ENCODE measurements around the gene SYNDIG1.

Gene SYNDIG1

DNA sequence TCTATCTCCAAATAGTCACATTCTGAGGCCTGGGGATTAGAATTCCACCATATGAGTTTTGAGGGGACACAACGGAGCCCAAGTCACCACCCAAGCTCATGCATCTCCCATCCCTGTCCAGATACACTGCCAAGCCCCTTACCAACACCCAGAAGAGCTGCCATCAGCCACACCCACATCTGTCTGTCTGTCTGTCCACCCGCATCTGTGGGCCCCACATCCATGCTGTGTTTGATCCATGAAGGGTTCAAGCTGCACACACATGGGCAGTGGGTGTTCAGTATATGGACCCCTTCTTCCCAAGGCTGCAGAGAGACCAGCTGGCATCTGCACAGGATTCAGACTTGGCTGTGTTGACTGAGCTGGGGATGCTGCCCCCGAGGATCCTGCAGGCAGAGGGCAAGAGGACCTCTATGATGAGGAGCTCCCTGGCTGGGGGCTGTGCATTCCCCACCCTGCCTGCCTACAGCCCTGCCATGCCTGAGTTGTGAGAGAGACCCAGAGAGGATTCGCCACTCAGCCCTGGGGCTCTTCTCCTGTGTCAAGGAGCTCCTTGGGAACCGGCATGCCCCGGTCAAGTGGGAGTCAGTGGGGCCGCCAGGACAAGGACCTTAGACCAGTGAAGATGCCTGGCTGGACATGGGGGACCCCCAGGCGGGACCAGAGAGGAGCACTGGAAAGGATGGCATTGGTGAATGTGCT lies 206.4 kb downstream of the SYNDIG1 start:
- intact Hi-C loops (cut with DNase I), result no loop called here
- DNase-seq, result peak in 2 of 10 donors; percentile 42 to 50

DNA sequence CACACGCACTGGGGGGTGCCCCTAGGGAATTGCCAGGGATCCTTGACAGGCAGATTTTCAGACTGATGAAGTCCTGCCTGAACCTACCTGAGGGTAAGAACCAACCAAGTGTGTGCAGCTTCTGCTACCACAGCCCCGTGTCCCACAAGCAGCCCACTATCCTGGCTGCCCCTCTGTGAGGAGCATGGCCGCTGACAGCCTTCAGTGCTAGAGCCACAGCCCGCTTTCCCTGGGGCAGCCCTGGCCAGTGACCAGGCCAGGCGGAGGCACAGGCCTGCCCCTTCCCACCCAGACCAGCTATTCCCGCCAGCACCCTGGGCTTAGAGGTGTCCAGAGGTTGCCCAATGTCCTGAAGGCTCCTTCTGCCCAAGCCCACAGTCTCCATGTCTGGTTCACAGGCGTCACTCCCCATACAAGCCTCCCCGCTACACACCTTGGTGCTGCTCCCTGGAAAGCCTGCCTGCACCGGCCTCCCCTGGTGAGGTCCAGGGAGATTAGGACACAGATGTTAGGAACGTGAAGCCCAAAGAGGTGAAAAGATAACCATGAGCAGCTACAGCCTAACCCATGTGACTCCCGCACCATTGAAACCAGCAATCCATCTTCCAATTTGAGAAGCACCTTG lies 207.0 kb downstream of the SYNDIG1 start:
- intact Hi-C loops (cut with DNase I), result no loop called here
- peak in 3 of 10 donors; percentile 57 to 76 (median 63) for DNase-seq

- DNase-seq, result peak in 3 of 10 donors; percentile 32 to 79 (median 46)
Observed at GRCh38 chr20:24676978-24677370, 207.5 kb downstream of the SYNDIG1 start.

DNA sequence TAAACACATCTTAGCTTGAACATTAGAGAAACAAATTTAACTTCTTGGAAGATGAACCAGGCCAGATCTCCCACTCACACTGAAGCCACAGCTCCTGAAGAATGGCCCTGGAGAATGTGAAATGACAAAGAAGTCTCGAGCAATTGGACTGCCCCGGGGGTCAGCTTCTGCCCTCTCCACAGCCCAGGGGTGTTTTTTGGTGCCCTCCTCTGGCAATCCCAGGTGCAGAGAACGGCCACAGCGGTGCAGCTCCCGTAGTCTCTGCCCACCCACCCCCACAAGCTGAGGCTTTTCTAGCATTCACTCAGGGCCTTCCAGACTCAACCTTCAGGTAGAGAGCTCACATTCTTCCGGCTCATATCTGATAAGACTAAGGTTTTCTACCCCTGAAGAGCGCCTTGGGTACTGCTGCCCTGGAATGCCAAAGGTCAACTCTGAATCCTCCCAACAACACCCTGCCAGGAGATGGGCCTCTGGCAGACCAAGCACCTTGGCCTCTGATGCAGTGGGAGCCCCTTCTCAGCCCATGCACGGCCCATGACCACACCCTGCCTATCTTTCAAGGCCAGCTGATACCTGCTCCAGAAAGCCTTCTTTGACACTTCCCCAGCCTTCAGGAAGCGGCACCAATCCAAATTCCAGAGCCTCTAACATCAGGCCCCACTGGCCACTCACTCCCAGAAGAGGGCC lies 208.3 kb downstream of the SYNDIG1 start:
- intact Hi-C loops (cut with DNase I), result no loop called here
- DNase-seq, result peak in 3 of 10 donors; percentile 43 to 67 (median 60)

More at GRCh38 chr20:24676978-24677370, 207.5 kb downstream of the SYNDIG1 start:
- intact Hi-C loops (cut with DNase I), result no loop called here

- intact Hi-C loops (cut with DNase I), result no loop called here
- peak in 3 of 10 donors; percentile 40 to 61 (median 52) for DNase-seq
Observed at GRCh38 chr20:24678351-24679106, 209.1 kb downstream of the SYNDIG1 start.

- intact Hi-C loops (cut with DNase I), result no loop called here
- DNase-seq, result peak in 2 of 10 donors; percentile 11 to 17
Observed at GRCh38 chr20:24679448-24680047, 210.1 kb downstream of the SYNDIG1 start.

DNA sequence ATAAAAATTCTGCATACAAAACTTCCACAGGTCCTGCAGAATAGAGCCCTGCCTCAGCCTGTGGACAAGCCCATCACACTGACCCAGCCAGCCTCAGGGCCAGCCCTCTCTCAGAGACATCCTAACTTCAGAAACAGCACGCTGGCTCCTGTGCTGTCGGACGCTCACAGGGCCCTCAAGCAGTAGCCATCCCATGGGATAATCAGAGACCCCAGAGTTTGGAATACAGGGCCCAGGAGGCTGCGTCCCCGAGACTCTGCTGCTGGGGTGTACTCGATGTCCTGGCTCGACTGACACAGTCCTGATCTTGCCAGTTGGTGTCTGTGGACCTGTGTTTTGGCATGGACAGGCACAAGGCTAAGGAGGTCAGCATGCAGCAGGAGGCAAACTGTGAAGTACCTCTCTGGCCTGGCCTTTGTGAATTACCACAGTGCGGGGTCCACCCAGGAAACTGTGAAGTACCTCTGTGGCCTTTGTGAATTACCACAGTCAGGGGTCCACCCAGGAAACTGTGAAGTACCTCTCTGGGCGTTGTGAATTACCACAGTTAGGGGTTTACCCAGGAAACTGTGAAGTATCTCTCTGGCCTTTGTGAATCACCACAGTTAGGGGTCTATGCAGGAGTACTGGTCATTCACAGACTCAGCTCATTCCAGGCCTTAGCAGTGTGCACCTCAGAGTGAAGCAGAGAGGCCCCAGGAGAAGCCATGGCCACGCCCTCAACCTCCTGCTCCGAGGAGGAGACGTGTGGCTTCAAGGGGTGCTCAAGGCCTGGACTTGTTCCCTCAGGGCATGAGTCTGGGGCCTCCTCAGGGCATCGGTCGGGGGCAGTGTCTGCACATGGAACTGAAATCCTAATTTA lies 212.4 kb downstream of the SYNDIG1 start:
- peak in 4 of 10 donors; percentile 0 to 85 (median 62) for DNase-seq
- intact Hi-C loops (cut with DNase I), result no loop called here

DNA sequence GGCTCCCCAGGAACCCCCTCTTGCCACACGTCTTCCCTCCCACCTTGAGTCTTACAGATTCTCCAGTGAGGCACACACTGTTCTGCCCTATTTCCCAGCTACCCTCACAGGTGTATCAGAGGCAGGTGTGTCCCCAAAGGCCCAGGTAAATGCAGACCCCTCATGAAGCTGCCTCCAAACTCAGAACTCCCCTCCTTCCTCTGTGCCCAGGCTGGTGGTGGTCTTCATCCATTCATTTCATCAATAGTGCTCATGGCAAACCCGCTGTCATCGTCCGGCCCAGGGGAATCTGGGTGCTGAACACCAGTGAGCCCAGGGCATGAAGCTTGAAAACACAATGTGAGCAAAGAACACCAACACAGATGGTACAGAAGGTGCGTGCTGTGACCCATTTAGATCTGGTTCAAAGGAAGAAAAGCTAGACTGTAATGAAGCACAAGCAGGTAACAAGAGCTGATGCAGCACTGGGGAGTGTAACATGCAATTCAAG lies 213.1 kb downstream of the SYNDIG1 start:
- intact Hi-C loops (cut with DNase I), result no loop called here
- DNase-seq, result peak in 4 of 10 donors; percentile 4 to 58 (median 20)

DNA sequence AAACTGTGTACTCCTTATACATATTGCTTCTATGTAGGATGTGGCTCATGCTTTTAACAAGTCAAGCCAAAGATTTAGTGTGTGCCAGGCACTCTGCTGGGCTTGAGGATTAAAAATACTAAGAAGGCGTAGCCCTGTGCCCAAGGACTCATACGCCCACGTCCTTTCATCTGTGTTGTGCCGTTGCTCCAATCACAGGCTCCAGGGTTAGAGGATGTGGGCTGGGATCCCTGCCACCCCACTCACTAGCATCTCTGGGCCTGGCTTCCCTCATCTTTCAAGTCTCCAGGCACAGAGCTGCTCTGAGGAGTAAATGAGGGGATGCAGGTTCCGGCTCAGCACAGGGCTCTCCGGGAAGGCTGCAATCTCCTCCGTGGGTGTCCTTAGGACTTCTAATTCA lies 214.2 kb downstream of the SYNDIG1 start:
- intact Hi-C loops (cut with DNase I), result no loop called here
- peak in 5 of 10 donors; percentile 3 to 76 (median 34) for DNase-seq

DNA sequence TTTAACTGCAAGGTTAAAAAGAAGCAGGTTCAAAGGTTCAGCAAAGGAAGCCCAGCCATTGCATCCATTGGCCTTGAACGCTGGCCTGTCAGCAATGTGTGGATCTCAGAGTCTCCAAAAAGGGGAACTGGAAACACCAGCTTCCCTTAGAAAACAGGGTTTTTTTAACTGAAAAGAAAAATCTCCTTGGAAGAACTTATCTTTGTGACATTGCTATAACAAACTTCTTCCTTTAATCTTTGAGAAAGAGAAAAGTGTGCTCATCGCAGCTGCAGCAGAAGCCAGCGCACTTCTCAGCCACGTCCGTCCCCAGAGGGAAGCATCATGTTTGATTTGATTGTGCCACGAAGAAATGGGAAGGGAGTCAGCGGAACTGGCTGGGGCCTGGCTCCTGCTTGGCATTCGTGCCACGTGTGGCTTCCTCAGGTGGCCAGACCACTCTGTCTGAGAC lies 215.0 kb downstream of the SYNDIG1 start:
- DNase-seq, result peak in 5 of 10 donors; percentile 8 to 74 (median 57)
- intact Hi-C loops (cut with DNase I), result no loop called here

GRCh38 chr20:24684956-24685691 lies 215.7 kb downstream of the SYNDIG1 start:
- intact Hi-C loops (cut with DNase I), result no loop called here
- peak in 5 of 10 donors; percentile 7 to 66 (median 44) for DNase-seq

DNA sequence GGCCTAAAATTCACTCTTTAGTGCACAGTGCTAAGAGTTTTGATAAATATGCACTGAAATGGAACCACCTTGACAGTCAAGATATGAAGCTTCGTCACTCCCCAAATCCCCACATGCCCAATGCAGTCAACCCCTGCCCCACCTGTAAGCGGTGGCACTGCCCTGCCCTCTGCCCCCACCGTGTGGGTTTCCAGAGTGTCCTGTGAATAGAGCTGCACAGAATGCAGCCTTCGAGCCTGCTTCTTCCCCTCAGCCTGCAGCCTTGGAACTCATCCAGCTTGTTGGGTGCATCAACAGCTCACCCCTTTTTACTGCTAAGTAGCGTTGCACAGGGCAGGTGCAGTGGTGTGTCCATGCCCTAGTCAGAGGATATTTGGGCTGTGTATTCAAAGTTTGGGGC lies 216.3 kb downstream of the SYNDIG1 start:
- DNase-seq, result peak in 5 of 10 donors; percentile 3 to 44 (median 16)
- intact Hi-C loops (cut with DNase I), result no loop called here

DNA sequence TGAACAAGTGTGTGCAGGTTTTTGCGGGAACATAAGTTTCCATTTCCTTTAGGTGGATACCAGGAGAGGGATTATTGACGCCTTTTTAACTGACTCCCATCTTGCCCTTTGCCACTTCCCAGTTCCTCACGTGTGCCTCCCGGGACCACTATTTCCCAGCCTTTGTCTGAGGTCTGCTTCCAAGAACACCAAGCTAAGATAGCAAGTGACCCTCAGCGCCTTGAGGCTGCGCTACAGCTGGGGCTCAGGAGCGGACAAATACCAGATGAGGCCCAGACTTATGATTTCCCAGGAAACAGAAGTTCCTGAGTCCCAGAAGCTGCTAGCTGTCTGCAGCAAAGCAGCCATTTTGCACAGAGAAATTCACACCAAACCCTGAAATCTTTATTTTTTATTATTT lies 216.7 kb downstream of the SYNDIG1 start:
- intact Hi-C loops (cut with DNase I), result no loop called here
- DNase-seq, result peak in 3 of 10 donors; percentile 12 to 61 (median 58)

GRCh38 chr20:24690408-24690807 lies 221.0 kb downstream of the SYNDIG1 start:
- intact Hi-C loops (cut with DNase I), result no loop called here

DNA sequence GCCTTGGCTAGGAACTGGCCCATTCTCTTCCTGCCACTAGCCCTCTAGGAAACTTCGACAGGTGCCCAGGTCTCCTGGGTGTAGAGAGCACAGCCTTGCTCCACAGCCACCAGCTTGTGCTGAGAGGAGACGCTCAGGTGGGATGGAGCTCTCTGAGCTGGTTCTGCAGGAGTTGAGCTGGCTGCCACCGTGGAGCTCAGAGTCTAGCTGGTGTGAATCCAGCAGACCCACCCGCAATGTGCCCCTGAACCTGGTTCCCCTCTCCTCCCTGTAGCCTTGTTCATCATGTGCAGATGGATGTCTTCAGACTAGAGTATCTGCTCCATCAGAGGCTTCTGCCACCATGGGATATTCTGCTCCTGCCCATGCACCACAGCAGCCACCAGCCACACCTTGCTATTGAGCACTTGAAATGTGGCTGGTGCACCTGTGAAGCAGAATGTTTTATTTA lies 222.5 kb downstream of the SYNDIG1 start:
- DNase-seq, result peak in 4 of 10 donors; percentile 7 to 63 (median 41)
- intact Hi-C loops (cut with DNase I), result no loop called here

More at GRCh38 chr20:24690408-24690807, 221.0 kb downstream of the SYNDIG1 start:
- peak in 3 of 10 donors; percentile 5 to 30 (median 29) for DNase-seq

DNA sequence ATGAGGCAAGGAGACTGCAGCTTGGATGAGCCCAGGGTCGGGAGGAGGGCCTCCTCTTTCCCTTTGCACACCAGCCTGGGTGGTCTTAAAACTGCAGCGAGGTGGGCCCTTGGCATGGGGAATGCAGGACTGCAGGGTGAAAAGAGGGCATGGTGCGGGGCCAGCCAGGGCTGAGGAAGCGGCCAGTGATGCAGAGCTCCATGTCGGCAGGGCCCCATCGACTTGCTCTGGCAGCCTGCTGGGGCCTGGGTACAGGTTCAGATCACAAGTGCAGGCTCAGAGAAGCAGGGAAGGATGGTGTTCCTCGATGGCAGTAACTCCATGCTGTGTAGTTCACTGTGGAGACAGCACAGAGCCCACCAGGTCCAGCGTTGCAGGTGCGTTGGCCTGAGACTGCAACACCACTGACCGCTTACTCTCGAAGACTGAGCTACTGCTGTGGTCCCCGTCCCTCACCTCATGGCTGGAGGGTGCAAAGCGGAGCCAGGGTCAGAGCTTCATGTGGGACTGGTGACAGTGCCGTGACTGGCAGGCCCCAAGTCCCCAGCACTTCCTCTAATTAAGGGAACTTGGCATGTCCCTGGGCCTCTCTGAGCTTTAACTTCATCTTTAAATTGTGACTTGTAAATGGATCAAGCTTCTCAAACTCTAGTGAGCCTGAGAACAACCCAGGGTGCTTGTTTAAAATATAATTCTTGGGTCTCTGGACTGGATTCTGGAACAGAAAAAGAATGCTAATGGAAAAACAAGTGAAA lies 223.2 kb downstream of the SYNDIG1 start:
- DNase-seq, result peak in 2 of 10 donors; percentile 9 to 41
- intact Hi-C loops (cut with DNase I), result no loop called here

DNA sequence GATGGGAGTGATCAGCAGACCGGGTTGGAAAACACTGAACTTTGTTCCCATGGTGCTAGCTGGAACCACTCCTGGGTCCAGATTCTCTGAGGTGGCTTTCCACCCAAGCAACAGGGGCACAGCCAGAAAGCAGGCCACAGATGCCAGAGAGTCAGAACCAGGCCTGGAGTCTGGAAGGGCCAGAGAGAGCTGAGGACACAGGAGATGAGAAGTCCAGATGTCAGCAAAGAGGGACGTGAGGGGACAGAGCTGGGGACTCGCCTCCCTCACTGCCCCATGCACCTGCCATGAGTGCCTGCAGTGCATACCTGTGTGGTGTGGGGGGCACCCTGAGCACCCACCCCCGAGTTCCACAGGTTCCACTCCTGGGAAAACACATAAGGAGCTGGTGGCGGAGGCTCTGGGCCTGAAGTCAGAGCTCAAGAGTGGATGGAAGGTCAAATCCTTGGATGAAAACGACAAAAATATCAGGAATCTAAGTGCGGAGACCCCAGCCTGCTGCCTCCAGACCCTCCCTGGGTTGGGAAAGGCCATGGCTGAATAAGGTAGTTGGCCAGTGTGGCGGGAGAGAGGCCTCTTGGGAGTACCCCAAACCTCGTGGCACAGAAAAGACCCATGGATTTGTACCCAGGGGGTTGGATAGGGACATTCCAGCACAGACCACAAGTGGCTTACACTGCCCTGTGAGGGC lies 224.2 kb downstream of the SYNDIG1 start:
- intact Hi-C loops (cut with DNase I), result no loop called here
- peak in 2 of 10 donors; percentile 8 to 60 for DNase-seq
